ENCODE results near the gene PPP1R16B. TPM values are rescaled to one million over a fixed set of nuclear protein-coding genes. Genes with fewer than 3 reads are reported as not detected.

The PPP1R16B gene
- total and polyA plus RNA-seq, 2 of the 8 experiments (the other 6 are each of a cell fraction or from before 2014, with no cell fraction given) = 2.6 to 8.9 TPM

DNA sequence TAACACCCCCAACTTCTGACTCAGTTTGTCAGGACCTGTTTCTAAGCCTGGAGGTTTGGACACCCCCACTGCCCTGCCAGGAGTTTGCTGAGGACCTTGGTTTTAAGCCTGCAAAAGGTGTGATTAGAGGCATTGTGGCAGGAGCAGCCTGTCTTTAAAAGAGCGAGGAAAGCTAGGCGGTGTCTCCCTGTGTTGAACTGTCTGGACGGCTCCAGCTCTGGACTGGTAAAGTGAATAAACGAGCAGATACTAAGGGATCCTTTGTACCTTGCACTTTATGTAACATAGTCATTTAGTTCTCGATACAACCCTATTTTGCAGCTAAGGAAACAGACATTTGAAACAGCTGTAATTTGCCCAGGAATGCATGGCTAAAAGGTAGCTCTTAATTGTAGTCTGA, 135.1 kb downstream of the PPP1R16B start (continued):
- no peak for TF ChIP-seq SP2 (IDR thresholded peaks at IDR 0.05; ENCODE audit: low read length)
